Measurements from ENCODE around the gene CFHR5. TPM values are rescaled to one million over a fixed set of nuclear protein-coding genes. Genes with fewer than 3 reads are reported as not detected.
"Not testable (repeated sequence)": the region's sequence is repeated elsewhere in the genome, so short reads cannot be mapped to it uniquely, and the experiment has no call there.

Gene CFHR5
- polyA plus RNA-seq, 2 of the 4 experiments (the other 2 are of a cell fraction) = not detected

DNA sequence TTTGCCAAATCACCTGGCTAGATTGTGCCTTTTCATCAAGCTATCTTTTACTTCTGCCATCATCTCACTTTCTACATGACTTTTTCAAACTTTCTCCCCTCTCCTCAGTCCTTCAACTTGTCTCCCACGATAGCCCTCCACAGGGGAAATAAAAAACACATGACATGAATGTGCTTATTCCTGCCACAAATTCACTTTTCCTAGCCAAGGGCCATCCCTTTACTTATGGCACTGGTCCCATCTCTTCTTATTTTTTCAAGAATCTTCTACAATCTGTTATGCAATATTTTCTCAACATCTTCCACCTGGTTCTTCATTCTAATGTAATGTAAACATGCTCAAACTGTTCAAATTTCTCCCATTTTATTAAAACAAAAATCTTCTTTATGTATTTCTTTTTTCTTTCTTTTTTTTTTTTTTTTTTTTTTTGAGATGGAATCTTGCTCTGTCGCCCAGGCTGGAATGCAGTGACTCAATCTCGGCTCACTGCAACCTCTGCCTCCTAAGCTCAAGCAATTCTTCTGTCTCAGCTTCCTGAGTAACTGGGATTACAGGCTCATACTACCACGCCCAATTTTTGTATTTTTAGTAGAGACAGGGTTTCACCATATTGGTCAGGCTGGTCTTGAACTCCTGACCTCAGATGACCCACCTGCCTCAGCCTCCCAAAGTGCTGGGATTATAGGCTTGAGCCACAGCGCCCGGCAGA lies 57.4 kb downstream of the CFHR5 start:
- POLR2A ChIA-PET = interaction anchor here (0.6 kb wide), 1 partner anchor 96 kb away, joined by 3 read pairs; no protein-coding TSS in a partner anchor

DNA sequence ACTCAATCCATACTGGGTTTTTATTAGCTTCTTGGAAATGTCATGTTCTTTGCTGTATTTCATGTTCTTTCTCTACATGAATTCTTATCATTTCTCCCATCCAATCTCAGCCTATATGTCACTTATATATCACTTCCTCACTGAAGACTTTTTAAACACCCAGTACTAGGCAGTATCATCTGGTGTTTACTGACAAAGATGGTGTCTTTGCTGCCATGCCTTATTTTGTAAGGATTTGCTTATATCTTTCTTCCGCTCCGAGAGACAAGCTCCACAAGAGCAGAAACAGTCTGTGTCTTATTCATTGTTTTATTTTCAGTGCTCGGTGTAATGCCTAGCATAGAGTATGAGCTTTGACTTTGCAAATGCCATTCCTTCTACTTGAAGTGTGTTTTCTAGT lies 59.5 kb downstream of the CFHR5 start:
- H3K4me3 ChIP-seq = no peak overlapping the region
- TF ChIP-seq HOXB13 (CRISPR knock-in tag; IDR thresholded peaks at IDR 0.05; ENCODE audit: low read depth) (no peak), CHD2 (IDR thresholded peaks at IDR 0.05; ENCODE audit: low read length, partially characterized antibody) (no peak), HOXB5 (CRISPR knock-in tag; IDR thresholded peaks at IDR 0.05) (no peak), MAZ (IDR thresholded peaks at IDR 0.05; ENCODE audit: borderline replicate concordance, low read depth, low read length) (no peak), EHMT2 (IDR thresholded peaks at IDR 0.05; ENCODE audit: low read depth) (no peak), FOSL2 (IDR thresholded peaks at IDR 0.05) (no peak), FOSL2 (CRISPR knock-in tag; IDR thresholded peaks at IDR 0.05) (no peak), HDAC2 (IDR thresholded peaks at IDR 0.05) (no peak), MAFK (IDR thresholded peaks at IDR 0.05; ENCODE audit: partially characterized antibody) (no peak), CHD4 (IDR thresholded peaks at IDR 0.05; ENCODE audit: borderline replicate concordance) (no peak), KDM5A (IDR thresholded peaks at IDR 0.05) (no peak)
- TF ChIP-seq, protein P1, sequence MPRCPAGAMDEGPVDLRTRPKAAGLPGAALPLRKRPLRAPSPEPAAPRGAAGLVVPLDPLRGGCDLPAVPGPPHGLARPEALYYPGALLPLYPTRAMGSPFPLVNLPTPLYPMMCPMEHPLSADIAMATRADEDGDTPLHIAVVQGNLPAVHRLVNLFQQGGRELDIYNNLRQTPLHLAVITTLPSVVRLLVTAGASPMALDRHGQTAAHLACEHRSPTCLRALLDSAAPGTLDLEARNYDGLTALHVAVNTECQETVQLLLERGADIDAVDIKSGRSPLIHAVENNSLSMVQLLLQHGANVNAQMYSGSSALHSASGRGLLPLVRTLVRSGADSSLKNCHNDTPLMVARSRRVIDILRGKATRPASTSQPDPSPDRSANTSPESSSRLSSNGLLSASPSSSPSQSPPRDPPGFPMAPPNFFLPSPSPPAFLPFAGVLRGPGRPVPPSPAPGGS (IDR thresholded peaks at IDR 0.05) = no peak
- TF ChIP-seq, protein P2, sequence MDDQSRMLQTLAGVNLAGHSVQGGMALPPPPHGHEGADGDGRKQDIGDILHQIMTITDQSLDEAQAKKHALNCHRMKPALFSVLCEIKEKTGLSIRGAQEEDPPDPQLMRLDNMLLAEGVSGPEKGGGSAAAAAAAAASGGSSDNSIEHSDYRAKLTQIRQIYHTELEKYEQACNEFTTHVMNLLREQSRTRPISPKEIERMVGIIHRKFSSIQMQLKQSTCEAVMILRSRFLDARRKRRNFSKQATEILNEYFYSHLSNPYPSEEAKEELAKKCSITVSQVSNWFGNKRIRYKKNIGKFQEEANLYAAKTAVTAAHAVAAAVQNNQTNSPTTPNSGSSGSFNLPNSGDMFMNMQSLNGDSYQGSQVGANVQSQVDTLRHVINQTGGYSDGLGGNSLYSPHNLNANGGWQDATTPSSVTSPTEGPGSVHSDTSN (IDR thresholded peaks at IDR 0.05) = no peak
- ChIA-PET CTCF (no interaction called here), POLR2A (no interaction called here)
- no peak overlapping the region for H3K4me2 ChIP-seq
- ATAC-seq (no peak), DNase-seq (ENCODE audit: low read depth in 1 of 2, low spot score in 1 of 2) (no peak), FAIRE-seq (no peak)
- H3K9me3 ChIP-seq = no peaks in the 10 kb centered on the region
- no peak overlapping the region for H3K27ac ChIP-seq
- 91% methylated on average over 3 of the region's 3 CpGs for WGBS (ENCODE audit: missing lambda C conversion rate)
- peaks cover 19% of the 10 kb centered on the region for H3K4me1 ChIP-seq

More for the DNA sequence above, 57.4 kb downstream of the CFHR5 start:
- TF ChIP-seq CEBPB (IDR thresholded peaks at IDR 0.05) = peak in 1 of 2 experiments; percentile 24; a peak in 1 of 4 replicates
- CTCF ChIA-PET = interaction anchor here (0.7 kb wide), 1 partner anchor 50 kb away, joined by 4 read pairs; no protein-coding TSS in a partner anchor
- peak; percentile 13 for FAIRE-seq
- Histone ChIP-seq H3K4me2 (peak overlapping the region; percentile 48), H3K27ac (peak overlapping the region; percentile 29 to 64; a peak in 5 of 6 replicates), H3K4me1 (peaks cover 17% of the 10 kb centered on the region)
- not testable (repeated sequence) for H3K9me3 ChIP-seq, H3K4me3 ChIP-seq
- DNase-seq (ENCODE audit: low read depth in 1 of 2, low spot score in 1 of 2) = peak in 1 of 2 experiments; percentile 57
- peak; percentile 39 to 85; a peak in 3 of 6 replicates for ATAC-seq
- 43% methylated on average over 6 of the region's 6 CpGs for WGBS (ENCODE audit: missing lambda C conversion rate)

DNA sequence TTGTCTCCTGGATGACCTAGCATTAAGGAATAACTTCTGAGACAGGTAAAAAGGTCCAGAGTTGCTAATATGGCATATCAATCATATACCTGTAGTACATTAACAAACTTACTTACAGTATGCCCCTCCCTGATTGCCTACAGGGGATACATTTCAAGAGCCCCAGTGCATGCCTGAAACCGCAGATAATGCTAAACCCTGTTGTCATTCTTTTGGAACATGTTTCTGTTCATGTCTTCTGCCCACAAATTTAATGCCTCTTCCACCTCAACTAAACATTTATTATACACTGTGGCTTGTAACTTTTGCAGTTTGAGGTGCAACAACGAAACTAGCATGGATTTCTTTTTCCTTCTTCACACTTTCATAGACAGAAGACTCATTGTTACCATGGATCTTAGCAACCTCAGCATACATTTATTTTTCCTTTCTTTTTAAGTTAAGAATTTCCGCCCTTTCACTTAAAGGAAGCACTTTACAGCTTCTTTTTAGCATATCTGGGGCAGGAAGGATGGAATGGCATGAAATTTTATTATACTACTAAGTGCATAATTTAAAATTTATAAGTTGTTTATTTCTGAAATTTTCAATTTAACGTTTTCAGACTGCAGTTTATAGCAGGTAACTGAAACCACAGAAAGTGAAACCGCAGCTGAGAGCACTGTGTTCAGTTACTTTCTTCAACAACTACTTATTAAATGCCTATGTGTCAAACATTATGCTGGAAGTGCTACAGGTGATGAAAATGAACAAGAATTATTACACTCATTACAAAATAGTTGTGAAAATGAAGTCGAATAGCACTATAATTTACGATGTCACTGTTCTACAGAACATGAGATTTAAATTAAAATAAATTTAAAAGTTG lies 64.4 kb downstream of the CFHR5 start:
- Histone ChIP-seq H3K4me2 (peak overlapping the region; percentile 43; the same call in 1 of the 3 replicates), H3K4me1 (peaks cover 18% of the 10 kb centered on the region; the same call in 2 of the 3 replicates), H3K4me3 (no peak overlapping the region), H3K9me3 (no peaks in the 10 kb centered on the region), H3K27ac (no peak overlapping the region; a peak in 1 of 6 replicates)
- no peak for ATAC-seq
- FAIRE-seq = no peak
- CTCF ChIA-PET = no interaction called here
- WGBS (ENCODE audit: missing lambda C conversion rate) = 73% methylated on average over 7 of the region's 7 CpGs
- POLR2A ChIA-PET = no interaction called here
- DNase-seq (ENCODE audit: low read depth in 1 of 2, low spot score in 1 of 2) = no peak
- no peak for TF ChIP-seq NR3C1 (IDR thresholded peaks at IDR 0.05)
- no peak for TF ChIP-seq EHMT2 (IDR thresholded peaks at IDR 0.05; ENCODE audit: low read depth)
- TF ChIP-seq, protein P3, sequence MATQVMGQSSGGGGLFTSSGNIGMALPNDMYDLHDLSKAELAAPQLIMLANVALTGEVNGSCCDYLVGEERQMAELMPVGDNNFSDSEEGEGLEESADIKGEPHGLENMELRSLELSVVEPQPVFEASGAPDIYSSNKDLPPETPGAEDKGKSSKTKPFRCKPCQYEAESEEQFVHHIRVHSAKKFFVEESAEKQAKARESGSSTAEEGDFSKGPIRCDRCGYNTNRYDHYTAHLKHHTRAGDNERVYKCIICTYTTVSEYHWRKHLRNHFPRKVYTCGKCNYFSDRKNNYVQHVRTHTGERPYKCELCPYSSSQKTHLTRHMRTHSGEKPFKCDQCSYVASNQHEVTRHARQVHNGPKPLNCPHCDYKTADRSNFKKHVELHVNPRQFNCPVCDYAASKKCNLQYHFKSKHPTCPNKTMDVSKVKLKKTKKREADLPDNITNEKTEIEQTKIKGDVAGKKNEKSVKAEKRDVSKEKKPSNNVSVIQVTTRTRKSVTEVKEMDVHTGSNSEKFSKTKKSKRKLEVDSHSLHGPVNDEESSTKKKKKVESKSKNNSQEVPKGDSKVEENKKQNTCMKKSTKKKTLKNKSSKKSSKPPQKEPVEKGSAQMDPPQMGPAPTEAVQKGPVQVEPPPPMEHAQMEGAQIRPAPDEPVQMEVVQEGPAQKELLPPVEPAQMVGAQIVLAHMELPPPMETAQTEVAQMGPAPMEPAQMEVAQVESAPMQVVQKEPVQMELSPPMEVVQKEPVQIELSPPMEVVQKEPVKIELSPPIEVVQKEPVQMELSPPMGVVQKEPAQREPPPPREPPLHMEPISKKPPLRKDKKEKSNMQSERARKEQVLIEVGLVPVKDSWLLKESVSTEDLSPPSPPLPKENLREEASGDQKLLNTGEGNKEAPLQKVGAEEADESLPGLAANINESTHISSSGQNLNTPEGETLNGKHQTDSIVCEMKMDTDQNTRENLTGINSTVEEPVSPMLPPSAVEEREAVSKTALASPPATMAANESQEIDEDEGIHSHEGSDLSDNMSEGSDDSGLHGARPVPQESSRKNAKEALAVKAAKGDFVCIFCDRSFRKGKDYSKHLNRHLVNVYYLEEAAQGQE (IDR thresholded peaks at IDR 0.05) = no peak
- TF ChIP-seq, protein P4, sequence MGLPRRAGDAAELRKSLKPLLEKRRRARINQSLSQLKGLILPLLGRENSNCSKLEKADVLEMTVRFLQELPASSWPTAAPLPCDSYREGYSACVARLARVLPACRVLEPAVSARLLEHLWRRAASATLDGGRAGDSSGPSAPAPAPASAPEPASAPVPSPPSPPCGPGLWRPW (IDR thresholded peaks at IDR 0.05) = no peak
- no peak for TF ChIP-seq JUN (IDR thresholded peaks at IDR 0.05)
- TF ChIP-seq CHD2 (IDR thresholded peaks at IDR 0.05; ENCODE audit: low read length, partially characterized antibody) = no peak
- no peak for TF ChIP-seq FOSL2 (IDR thresholded peaks at IDR 0.05)
- no peak for TF ChIP-seq FOSL2 (CRISPR knock-in tag; IDR thresholded peaks at IDR 0.05)
- no peak for TF ChIP-seq CHD4 (IDR thresholded peaks at IDR 0.05; ENCODE audit: borderline replicate concordance)
- TF ChIP-seq EP300 (IDR thresholded peaks at IDR 0.05) = no peak
- no peak for TF ChIP-seq EHF (CRISPR knock-in tag; IDR thresholded peaks at IDR 0.05)
- TF ChIP-seq, protein P5, sequence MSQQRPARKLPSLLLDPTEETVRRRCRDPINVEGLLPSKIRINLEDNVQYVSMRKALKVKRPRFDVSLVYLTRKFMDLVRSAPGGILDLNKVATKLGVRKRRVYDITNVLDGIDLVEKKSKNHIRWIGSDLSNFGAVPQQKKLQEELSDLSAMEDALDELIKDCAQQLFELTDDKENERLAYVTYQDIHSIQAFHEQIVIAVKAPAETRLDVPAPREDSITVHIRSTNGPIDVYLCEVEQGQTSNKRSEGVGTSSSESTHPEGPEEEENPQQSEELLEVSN (IDR thresholded peaks at IDR 0.05; ENCODE audit: borderline replicate concordance, low read depth) = no peak
- TF ChIP-seq BHLHE40 (IDR thresholded peaks at IDR 0.05; ENCODE audit: low read depth, low read length) = no peak
- no peak for TF ChIP-seq HOXB13 (CRISPR knock-in tag; IDR thresholded peaks at IDR 0.05; ENCODE audit: low read depth)
- no peak for TF ChIP-seq CBX8 (IDR thresholded peaks at IDR 0.05)
- TF ChIP-seq HOXB5 (CRISPR knock-in tag; IDR thresholded peaks at IDR 0.05) = no peak
- TF ChIP-seq FOSB (CRISPR knock-in tag; IDR thresholded peaks at IDR 0.05) = no peak

Data from A549 (cell line).